Vagina (tissue), 2 donors: ENCODE data around the gene OTUB1. TPM values are rescaled to one million over a fixed set of nuclear protein-coding genes. Genes with fewer than 3 reads are reported as not detected.

Source experiments
- DNase-seq, 2 donors: peaks; one replicate each; pipeline ENCODE4 v3.0.0-alpha.2; 2017; ENCODE audit errors: extremely low spot score in 2 of 2
- H3K27ac ChIP-seq: fragments of 200-600 bp; sonication (generic); one replicate; pipeline ENCODE4 v1.5.1; 2019
- H3K27me3 ChIP-seq: fragments of 200-600 bp; sonication (generic); one replicate; pipeline ENCODE4 v1.5.1; 2019
- H3K36me3 ChIP-seq, 2 donors: fragments of 200-600 bp; sonication (generic); one replicate each; pipeline ENCODE4 v1.5.1; 2017 to 2019
- H3K4me1 ChIP-seq: fragments of 200-600 bp; sonication (generic); one replicate; pipeline ENCODE4 v1.5.1; 2019
- H3K4me3 ChIP-seq, 2 donors: fragments of 200-600 bp; sonication (generic); 1 replicate in 1 of 2; 2 replicates in 1 of 2; pipeline ENCODE4 v1.5.1; 2016 to 2019
- H3K9me3 ChIP-seq: fragments of 200-600 bp; sonication (generic); one replicate; pipeline ENCODE4 v1.5.1; 2019
- CTCF ChIP-seq, 3 experiments: fragments of 450-650 bp in 2 of 3; fragments of 200-600 bp in 1 of 3; sonication (generic) in 1 of 3; IDR thresholded peaks; one replicate each; pipeline ENCODE4 v1.5.1; 2017 to 2019; ENCODE audit warnings: antibody characterized with exemption in 3 of 3, mild to moderate bottlenecking in 2 of 3, moderate library complexity in 2 of 3
- POLR2A ChIP-seq, 2 donors: fragments of 450-650 bp; IDR thresholded peaks; one replicate each; pipeline ENCODE4 v1.6.1; 2017; ENCODE audit warnings: antibody characterized with exemption in 2 of 2, mild to moderate bottlenecking in 2 of 2, moderate library complexity in 2 of 2
- POLR2AphosphoS5 ChIP-seq, 2 donors: sonication (generic); formaldehyde crosslinking; IDR thresholded peaks; one replicate each; pipeline ENCODE4 v1.9.0; 2017; ENCODE audit warnings: antibody characterized with exemption in 2 of 2, mild to moderate bottlenecking in 2 of 2, low read depth in 1 of 2; ENCODE audit not compliant: insufficient read depth in 1 of 2
- intact Hi-C: fragments of 100-400 bp; cut with DNase I; formaldehyde crosslinking; loops from one replicate; pipeline ENCODE4 v1.15.1; 2023
- total RNA-seq: library from RNA; depleted of rRNA; stranded (reverse); fragments of >200 nt; gene quantifications from one replicate; pipeline ENCODE4 v1.2.3, GENCODE V29; 2016

Gene OTUB1
- total RNA-seq, 1 donor from 2014 or later = 85.0 TPM

- intact Hi-C loops = loop anchor here (10.0 kb wide), 1 partner anchor 1835 kb away; no protein-coding TSS in a partner anchor
- Histone ChIP-seq H3K36me3 (no peaks in the 10 kb centered on the region), H3K4me3 (no peak overlapping the region), H3K27ac (no peak overlapping the region), H3K9me3 (no peaks in the 10 kb centered on the region), H3K27me3 (no peaks in the 10 kb centered on the region), H3K4me1 (peaks cover 14% of the 10 kb centered on the region)
- TF ChIP-seq CTCF (IDR thresholded peaks at IDR 0.05) (no peak), POLR2AphosphoS5 (IDR thresholded peaks at IDR 0.05; ENCODE audit: insufficient read depth in 1 of 2, low read depth in 1 of 2) (no peak), POLR2A (IDR thresholded peaks at IDR 0.05) (no peak)
- DNase-seq = no peak
Observed at GRCh38 chr11:64009710-64010109, 23.5 kb downstream of the OTUB1 start.

DNA sequence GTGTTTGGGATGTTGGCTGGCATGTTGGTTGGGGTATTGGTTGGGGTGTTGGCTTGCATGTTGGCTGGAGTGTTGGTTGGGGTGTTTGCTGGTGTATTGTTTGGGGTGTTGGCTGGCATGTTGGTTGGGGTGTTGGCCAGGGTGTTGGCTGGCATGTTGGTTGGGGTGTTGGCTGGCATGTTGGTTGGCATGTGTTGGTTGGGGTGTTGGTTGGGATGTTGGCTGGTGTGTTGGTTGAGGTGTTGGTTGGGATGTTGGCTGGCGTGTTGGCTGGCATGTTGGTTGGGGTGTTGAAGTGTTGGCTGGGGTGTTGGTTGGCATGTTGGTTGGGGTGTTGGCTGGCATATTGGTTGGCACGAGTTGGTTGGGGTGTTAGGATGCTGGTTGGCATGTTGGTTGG is 24.5 kb downstream of the OTUB1 start:
- H3K4me1 ChIP-seq = peaks cover 14% of the 10 kb centered on the region
- no peaks in the 10 kb centered on the region for H3K36me3 ChIP-seq
- no peak overlapping the region for H3K4me3 ChIP-seq
- no peak for DNase-seq
- H3K27me3 ChIP-seq = no peaks in the 10 kb centered on the region
- no peak for TF ChIP-seq POLR2AphosphoS5 (IDR thresholded peaks at IDR 0.05; ENCODE audit: insufficient read depth in 1 of 2, low read depth in 1 of 2)
- no peak for TF ChIP-seq CTCF (IDR thresholded peaks at IDR 0.05)
- TF ChIP-seq POLR2A (IDR thresholded peaks at IDR 0.05) = no peak
- intact Hi-C loops = loop anchor here (10.0 kb wide), 1 partner anchor 1834 kb away; no protein-coding TSS in a partner anchor
- no peak overlapping the region for H3K27ac ChIP-seq
- no peaks in the 10 kb centered on the region for H3K9me3 ChIP-seq

GRCh38 chr11:64011371-64011770 is 25.1 kb downstream of the OTUB1 start:
- intact Hi-C loops = loop anchor here (10.0 kb wide), 1 partner anchor 1833 kb away; no protein-coding TSS in a partner anchor
- Histone ChIP-seq H3K27ac (no peak overlapping the region), H3K9me3 (no peaks in the 10 kb centered on the region), H3K36me3 (no peaks in the 10 kb centered on the region), H3K27me3 (no peaks in the 10 kb centered on the region), H3K4me3 (no peak overlapping the region), H3K4me1 (peaks cover 14% of the 10 kb centered on the region)
- TF ChIP-seq CTCF (IDR thresholded peaks at IDR 0.05) (no peak), POLR2AphosphoS5 (IDR thresholded peaks at IDR 0.05; ENCODE audit: insufficient read depth in 1 of 2, low read depth in 1 of 2) (no peak), POLR2A (IDR thresholded peaks at IDR 0.05) (no peak)
- DNase-seq = no peak

DNA sequence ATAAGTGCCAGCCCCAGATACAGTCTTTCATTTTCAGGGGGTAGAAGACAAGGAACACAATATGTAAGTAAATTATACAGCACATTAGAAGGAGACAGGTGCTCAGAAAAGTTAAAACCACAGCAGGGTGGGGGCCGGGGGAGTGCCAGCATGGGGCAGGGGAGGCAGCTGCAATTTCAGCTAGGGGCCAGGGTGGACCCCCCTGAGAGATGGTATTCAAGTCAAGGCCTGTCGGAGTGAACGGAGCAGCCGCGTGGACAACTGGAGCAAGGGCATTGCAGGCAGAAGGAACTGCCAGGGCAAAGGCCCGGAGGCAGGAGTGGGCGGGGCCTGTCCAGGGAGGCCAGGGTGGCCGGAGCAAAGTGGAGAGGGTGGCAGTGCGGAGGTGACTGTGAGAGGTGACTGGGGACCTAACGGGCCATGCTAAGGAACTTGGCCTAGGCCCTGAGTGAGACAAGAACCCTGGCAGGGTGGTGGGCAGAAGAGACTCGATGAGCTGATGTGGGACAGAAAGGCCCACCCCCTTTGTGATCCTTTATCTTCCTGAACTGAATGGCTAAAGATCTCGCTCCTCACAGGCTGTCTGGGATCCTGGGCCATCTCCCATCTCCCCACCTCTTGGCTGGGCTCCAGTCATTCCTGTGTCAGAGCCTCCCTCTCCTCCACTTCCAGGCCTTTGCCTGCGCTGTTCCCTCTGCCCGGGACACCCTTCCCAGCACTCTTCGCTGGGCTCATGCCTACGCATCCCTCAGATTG is 27.1 kb downstream of the OTUB1 start:
- no peak for TF ChIP-seq POLR2AphosphoS5 (IDR thresholded peaks at IDR 0.05; ENCODE audit: insufficient read depth in 1 of 2, low read depth in 1 of 2)
- TF ChIP-seq POLR2A (IDR thresholded peaks at IDR 0.05) = no peak
- no peak for TF ChIP-seq CTCF (IDR thresholded peaks at IDR 0.05)
- no peak for DNase-seq
- intact Hi-C loops = loop anchor here (10.0 kb wide), 1 partner anchor 1831 kb away; no protein-coding TSS in a partner anchor

GRCh38 chr11:64014356-64014755 is 28.1 kb downstream of the OTUB1 start:
- Histone ChIP-seq H3K27ac (no peak overlapping the region), H3K4me1 (peaks cover 7% of the 10 kb centered on the region), H3K9me3 (no peaks in the 10 kb centered on the region), H3K27me3 (no peaks in the 10 kb centered on the region), H3K36me3 (no peaks in the 10 kb centered on the region), H3K4me3 (no peak overlapping the region)
- DNase-seq = no peak
- intact Hi-C loops = loop anchor here (10.0 kb wide), 1 partner anchor 1830 kb away; no protein-coding TSS in a partner anchor
- no peak for TF ChIP-seq CTCF (IDR thresholded peaks at IDR 0.05)
- no peak for TF ChIP-seq POLR2A (IDR thresholded peaks at IDR 0.05)
- TF ChIP-seq POLR2AphosphoS5 (IDR thresholded peaks at IDR 0.05; ENCODE audit: insufficient read depth in 1 of 2, low read depth in 1 of 2) = no peak

More for the DNA sequence above, 27.1 kb downstream of the OTUB1 start:
- Histone ChIP-seq H3K27ac (no peak overlapping the region), H3K4me3 (no peak overlapping the region), H3K4me1 (peaks cover under 1% of the 10 kb centered on the region), H3K36me3 (no peaks in the 10 kb centered on the region), H3K9me3 (no peaks in the 10 kb centered on the region), H3K27me3 (no peaks in the 10 kb centered on the region)
